Right forelimb (tissue), 1 donor: ENCODE data around the gene ACER2.
"Not testable (repeated sequence)": the region's sequence is repeated elsewhere in the genome, so short reads cannot be mapped to it uniquely, and the experiment has no call there.

Source experiments
- DNase-seq: peaks from one replicate; pipeline ENCODE4 v3.0.0-alpha.2; 2018

Gene ACER2

GRCh38 chr9:19409401-19410194 is 789 bp downstream of the ACER2 start:
- DNase-seq: no peak

DNA sequence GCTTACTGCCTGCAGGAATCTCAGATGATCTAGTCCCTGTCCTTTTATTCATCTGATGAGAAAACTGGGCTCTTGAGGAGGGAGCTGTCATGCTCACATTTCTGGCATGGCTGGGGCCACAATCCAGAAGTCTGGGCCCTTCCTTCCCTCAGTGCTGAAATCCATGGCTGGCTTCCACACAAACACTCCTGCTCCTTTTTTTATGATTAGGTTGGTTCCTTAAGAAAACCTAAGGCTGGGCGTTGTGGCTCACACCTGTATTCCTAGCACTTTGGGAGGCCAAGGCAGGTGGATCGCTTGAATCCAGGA is 1.3 kb downstream of the ACER2 start:
- no peak for DNase-seq

GRCh38 chr9:19410594-19410993 is 1.8 kb downstream of the ACER2 start:
- DNase-seq: no peak

DNA sequence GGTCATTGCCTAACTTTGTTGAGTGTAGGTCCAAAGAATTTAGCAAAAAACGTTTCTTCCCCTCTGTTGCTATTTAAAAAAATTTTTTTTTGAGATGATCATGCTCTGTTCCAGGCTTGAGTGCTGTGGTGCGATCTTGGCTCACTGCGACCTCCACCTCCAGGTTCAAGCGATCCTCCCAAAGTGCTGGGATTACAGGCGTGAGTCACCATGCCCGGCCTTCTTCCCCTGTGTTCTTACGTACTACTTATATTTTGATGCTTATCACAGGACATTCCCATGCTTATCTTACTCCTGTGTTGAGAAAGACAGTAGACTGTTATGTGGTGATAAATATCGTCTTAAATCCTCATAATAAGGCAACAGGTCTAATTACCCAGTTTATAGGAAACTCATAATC is 2.5 kb downstream of the ACER2 start:
- no peak for DNase-seq

DNA sequence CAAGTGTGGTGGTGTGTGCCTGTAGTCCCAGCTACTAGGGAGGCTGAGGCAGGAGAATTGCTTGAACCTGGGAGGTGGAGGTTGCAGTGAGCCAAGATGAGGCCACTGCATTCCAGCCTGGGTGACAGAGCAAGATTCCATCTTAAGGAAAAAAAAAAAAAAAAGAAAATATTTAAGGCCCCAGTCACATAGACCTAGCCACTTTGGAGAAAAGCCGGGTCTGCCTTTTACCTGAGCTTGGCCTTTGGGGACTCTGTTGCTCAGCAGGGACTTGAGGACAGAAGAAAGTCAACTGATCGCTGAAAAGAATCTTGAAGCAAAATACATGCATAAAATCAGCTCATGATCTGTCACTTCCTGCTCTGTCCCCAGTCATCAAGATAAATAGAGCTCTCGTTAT is 4.6 kb downstream of the ACER2 start:
- not testable (repeated sequence) for DNase-seq

DNA sequence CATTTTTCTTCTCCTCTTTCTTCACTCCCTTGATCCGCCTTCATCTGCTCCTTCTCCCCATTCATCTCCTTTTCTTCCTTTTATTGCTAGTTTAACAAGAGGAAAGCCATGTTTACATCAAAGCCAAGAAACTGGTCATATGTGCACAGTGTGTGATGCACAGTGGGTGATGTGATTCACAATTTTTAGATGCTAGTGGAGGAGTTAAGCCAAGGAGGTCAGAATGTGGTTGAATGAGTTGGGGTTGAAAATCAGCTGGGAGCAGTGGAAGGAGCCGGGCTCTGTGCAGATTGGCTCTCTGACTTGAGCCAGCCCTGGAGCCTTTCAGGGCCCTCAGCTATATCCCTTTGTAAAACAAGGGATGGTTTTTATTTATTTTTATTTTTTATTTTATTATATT is 7.3 kb downstream of the ACER2 start:
- DNase-seq: no peak

GRCh38 chr9:19420877-19421276 is 12.1 kb downstream of the ACER2 start:
- DNase-seq: no peak

DNA sequence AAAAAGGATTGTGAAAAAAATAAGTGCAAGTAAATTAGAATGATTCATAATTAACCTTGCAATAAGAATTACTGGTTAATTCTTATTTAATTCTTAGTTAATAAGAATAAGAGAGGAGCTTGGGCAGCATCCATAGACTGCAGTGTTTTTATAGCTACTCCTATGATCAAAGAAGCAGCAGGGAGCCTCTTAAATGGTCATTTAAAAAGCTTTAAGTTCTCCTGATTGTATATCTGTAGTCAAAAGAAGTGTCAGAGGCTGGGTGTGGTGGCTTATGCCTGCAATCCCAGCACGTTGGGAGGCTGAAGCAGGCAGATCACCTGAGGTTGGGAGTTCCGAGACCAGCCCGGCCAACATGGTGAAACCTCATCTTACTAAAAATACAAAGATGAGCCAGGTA is 14.4 kb downstream of the ACER2 start:
- DNase-seq: no peak

DNA sequence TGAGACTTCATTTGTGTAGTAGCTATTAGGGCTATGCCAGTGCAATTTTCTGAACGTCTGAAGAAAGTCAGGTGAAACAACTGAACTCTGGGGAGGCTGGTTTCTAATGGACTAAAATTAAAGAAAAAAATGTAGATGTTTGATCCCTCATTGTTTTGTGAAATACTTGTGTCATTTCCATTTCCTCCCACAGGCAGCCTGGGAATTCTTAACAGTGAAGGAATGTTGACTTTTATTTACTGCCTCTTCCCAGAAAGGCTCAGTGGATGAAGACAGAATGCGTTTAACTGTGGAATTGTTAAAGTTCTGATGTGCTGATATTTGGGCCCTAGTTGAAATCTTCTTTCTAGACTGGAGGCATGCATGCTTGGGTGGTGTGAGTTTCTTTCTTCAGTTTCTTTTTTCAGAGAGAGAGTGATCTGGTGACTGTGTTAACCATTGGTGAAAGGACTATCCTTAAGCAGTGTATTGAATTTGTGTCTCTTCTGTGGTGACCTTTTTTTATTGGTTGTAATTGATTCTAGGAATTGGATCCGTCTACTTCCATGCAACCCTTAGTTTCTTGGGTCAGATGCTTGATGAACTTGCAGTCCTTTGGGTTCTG is 15.5 kb downstream of the ACER2 start:
- no peak for DNase-seq

- no peak for DNase-seq
Measured at GRCh38 chr9:19429595-19429994, 20.8 kb downstream of the ACER2 start.

DNA sequence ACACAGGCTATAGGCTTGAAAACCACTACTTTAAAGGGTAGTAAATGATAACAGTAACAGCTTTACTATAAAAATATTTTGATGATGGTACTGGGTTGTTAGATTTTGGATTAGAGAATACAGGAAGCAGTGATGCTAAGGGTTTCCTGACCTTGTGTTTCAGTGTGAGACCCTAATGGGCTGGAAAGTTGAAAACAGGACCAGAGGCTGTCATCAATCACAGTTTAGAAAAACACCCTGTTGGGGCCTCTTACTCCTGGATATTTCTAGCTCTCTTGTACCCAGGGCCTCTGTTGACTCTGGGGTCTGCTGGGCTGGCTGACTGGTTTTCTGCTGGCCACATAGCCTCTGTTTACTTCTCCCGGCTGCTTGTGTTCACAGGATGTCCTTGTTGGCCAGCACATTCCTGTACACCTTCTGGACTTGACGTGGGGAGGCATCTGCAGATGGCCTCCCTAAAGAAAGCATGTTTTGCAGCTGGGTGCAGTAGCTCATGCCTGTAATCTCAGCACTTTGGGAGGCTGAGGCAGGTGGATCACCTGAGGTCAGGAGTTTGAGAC is 21.5 kb downstream of the ACER2 start:
- DNase-seq: no peak

GRCh38 chr9:19431361-19432171 is 22.8 kb downstream of the ACER2 start:
- DNase-seq: no peak

- no peak for DNase-seq
Measured at GRCh38 chr9:19432473-19432872, 23.7 kb downstream of the ACER2 start.

DNA sequence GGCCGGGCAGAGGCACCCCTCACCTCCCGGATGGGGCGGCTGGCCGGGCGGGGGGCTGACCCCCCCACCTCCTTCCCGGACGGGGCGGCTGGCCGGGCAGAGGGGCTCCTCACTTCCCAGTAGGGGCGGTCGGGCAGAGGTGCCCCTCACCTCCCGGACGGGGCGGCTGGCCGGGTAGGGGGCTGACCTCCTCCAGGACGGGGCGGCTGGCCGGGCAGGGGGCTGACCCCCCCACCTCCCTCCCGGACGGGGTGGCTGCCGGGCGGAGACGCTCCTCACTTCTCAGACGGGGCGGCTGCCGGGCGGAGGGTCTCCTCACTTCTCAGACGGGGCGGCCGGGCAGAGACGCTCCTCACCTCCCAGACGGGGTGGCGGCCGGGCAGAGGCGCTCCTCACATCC is 24.9 kb downstream of the ACER2 start:
- not testable (repeated sequence) for DNase-seq

DNA sequence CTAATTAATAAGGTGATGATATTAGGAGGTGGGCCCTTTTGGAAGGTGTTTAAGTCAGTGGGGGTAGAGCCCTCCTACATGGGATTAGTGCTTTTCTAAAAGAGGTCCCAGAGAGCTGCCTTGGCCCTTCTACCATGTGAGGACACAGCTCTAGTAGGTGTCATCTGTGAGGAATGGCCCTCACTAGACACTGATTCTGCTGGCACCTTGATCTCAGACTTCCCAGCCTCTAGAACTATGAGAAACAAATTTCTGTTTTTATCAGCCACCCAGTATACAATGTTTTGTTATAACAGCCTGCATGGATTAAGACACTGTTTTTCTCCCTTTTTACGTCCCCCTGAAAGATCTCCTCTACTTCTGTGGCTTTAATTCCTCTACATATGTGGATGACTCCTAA is 31.6 kb downstream of the ACER2 start:
- no peak for DNase-seq

DNA sequence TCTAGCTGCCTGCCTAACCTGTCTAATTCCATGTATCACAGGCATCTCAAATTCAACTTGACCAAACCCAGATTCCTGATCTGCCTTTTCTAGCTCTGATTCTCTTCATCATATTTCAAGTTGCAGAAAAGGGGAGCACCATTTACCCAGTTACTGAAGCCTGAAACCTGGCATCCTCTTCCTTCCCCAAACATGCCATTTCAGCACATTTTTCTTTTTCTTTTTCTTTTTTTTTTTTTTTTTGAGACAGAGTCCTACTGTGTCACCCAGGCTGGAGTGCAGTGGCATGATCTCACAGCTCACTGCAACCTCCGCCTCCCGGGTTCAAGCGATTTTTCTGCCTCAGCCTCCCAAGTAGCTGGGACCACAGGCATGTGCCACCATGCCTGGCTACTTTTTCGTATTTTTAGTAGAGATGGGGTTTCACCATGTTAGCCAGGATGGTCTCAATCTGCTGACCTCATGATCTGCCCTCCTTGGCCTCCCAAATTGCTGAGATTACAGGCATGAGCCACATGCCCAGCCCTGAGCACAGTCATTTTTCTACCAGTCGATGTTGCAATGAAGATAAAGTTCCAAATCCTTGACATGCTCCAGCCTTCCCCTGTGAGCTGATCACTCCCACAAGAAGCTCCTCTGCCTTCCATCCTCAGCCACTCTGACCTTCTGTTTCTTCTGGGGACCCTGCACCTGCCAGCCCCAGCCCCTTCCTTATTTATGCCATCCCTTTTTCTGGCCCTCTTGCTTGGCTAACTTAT is 32.2 kb downstream of the ACER2 start:
- DNase-seq: no peak

GRCh38 chr9:19441730-19442129 is 32.9 kb downstream of the ACER2 start:
- DNase-seq: no peak

GRCh38 chr9:19442240-19442639 is 33.4 kb downstream of the ACER2 start:
- no peak for DNase-seq

DNA sequence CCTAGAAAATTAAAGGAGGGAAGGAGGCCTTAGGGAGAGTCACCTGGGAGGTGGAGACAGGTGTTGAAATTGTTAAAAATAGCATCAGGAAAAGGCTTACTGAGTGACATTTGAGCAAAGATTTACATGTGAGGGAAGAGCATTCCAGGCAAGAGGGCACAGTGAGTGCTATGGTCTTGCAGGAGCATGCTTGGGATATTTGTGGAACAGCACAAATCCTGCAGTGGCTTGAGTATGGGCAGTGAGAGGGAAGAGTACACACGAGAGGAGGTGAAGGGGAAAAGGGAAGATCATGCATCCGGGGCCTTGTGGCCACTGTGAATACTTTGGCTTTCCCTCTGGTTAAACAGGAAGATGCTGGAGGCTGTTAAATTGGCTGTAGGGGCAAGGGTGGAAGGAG is 36.6 kb downstream of the ACER2 start:
- DNase-seq: no peak

- DNase-seq: no peak
Measured at GRCh38 chr9:19446361-19446861, 37.6 kb downstream of the ACER2 start.

DNA sequence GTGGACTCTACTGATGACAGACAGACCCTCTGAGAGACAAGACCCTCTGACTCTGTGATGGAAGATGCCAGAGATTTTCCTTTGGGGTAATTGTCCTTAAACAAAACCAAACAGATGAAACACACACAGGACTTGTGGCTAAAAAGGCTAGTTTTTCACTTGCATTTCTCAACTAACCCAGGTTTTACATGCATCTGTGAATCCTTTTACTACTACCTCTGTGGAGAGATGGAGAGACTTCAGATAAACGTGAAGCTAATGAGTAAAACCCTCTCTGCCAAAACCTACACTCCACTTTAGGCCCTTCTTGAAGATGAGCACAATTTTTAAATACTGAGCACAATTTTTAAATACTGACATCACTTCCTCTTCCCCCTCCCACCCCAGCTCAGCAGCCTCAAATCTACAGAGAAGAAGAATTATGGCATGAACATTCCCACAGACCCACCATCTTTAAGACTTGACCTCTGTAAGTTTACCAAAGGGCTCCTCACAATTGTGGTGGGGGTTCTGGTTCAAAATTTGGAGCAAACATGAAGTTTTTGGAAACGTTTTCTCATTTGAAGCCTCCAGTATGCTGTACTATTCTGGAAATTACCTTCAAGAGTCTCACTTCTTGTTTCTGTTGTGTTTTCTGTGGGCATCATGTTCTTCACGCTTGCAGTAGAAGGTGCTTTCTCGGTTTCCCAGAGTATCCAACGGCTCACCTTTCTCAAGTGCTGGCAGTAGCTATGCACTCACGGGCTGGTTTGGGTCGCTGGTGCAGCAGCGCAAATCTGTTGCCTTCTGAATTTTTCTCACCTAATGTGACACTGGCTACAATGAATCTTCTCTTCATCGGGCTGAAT is 42.7 kb downstream of the ACER2 start:
- DNase-seq: no peak

GRCh38 chr9:19456426-19456825 is 47.6 kb downstream of the ACER2 start:
- DNase-seq: no peak
